K562 (cell line): ENCODE measurements around the gene GATA5. TPM values are rescaled to one million over a fixed set of nuclear protein-coding genes. Genes with fewer than 3 reads are reported as not detected.

ENCODE experiments used
- CHD7 ChIP-seq: fragments of 200-600 bp; sonication (generic); IDR thresholded peaks from one replicate; pipeline ENCODE4 v1.6.1; 2012; ENCODE audit warnings: mild to moderate bottlenecking, low read depth, low read length, inconsistent platforms
- MGA ChIP-seq: fragments of 450-650 bp; IDR thresholded peaks from 2 replicates; pipeline ENCODE4 v1.6.1; 2016; ENCODE audit warnings: mild to moderate bottlenecking, moderate library complexity
- NBN ChIP-seq: fragments of 450-650 bp; IDR thresholded peaks from 2 replicates; pipeline ENCODE4 v1.6.1; 2016; ENCODE audit warnings: low read depth, mild to moderate bottlenecking
- SOX6 ChIP-seq: fragments of 450-650 bp; IDR thresholded peaks from 2 replicates; pipeline ENCODE4 v1.6.1; 2014; ENCODE audit warnings: mild to moderate bottlenecking
- polyA plus RNA-seq, 8 experiments: library from polyadenylated mRNA; depleted of rRNA in 4 of 8; stranded (reverse) in 5 of 8; unstranded in 3 of 8; fragments of >200 nt; fragmentation: Nextera tagmentation in 2 of 8; fragmentation: Illumina TruSeq in 1 of 8; extraction: Ambion mirVana in 2 of 8; extraction: Trizol in 1 of 8; gene quantifications; 2 replicates each; pipeline versions ENCODE4 v1.2.1 to v1.2.3, GENCODE V29; 2011 to 2014; ENCODE audit warnings: inconsistent platforms in 1 of 8, missing spikeins in 1 of 8
- total RNA-seq, 7 experiments: library from RNA; depleted of rRNA in 6 of 7; stranded (reverse); fragments of >200 nt in 6 of 7; fragmentation: Illumina TruSeq in 2 of 7; extraction: Trizol in 2 of 7; gene quantifications; 2 replicates each; pipeline versions ENCODE4 v1.2.1 to v1.2.3, GENCODE V29; 2011 to 2021; ENCODE audit warnings: low replicate concordance in 1 of 7

The GATA5 gene
- total and polyA plus RNA-seq, 9 of the 15 experiments (the other 6 are each of a cell fraction or from before 2014, with no cell fraction given) = 0.09 to 0.57 (median 0.20) TPM; not detected in 3

DNA sequence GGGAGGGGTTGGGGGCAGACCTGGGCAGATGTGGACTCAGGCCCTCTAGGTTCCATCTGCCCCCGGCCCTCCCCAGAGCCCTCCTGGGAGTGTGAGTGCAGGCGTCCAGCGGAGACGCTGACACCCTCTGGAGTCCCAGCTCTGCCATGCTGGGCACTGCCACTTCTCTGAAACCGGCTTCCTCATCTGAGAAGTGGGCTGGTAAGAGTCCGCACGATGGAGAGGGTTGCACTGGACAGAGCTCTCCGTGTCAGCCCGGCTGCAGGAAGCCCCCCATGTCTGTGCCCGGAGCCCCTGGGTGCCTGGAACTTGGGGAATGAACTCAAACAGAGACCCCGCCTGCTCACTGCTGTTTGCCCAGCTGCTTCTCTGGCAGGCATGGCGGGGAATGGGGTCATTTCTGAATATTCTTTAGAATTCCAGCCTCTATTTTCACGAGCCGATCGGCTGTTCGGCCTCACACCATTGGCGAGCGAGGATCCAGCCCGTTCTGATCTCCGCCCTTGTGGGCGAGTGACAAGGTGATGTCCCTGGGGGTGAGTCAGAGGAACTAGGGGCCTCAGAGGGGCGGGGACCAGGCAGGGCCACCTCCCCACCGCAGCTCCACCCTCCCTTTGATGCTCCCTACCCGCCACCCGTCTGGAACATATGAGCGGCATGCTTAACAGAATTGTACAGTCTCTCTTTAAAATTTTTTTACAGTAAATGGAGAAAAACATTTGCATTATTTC lies 47.8 kb upstream of the GATA5 start (continued):
- TF ChIP-seq NBN (0 out of 2 replicates have a peak, but pooled peaks have one; percentile 16), CHD7 (no peak), MGA (no peak), SOX6 (0 out of 2 replicates have a peak, but pooled peaks have one; percentile 14)
